GM19035 (cell line): ENCODE data around the gene FANCM.

Source experiments
- ATAC-seq: cut with Tn5 transposase; IDR thresholded peaks from one replicate; pipeline ENCODE4 v1.9.1; 2021; ENCODE audit not compliant: unreplicated experiment

FANCM gene

DNA sequence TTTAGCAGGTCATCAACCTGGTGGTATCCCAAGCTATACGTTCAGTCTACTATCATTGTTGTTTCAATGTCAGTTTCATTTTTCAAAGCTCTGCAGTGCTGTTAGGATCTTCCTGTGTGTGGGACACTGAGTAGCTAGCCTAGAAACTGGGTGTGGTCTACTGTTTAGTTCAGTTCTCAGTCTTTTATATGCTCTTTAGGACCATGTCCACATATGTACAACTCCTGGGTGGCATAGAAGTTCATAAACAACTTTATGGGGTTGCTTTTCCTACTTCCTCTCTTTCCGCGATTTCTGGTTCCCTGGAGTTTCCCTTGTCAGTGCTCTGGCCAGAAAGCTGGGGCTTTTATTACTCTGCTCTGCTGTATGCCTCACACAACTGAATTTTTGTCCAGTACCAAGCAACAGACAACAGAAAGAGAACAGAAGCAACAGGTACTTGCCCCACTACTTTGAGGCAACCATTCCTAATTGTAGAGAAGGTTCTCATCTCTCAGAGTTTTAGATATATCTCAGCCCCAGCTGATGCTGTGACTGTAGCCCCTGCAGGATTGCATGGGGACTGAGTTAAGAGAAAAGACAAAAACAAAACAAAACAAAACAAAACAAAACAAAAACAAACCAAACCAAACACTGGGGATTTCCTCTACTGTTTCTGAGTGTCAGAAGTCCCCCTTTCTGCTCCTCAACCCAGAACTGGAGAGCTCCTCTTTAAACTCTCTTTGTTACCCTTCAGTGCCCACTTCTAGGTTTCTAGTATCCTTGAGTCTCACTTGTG is 86.9 kb downstream of the FANCM start:
- peak; percentile 61 for ATAC-seq

DNA sequence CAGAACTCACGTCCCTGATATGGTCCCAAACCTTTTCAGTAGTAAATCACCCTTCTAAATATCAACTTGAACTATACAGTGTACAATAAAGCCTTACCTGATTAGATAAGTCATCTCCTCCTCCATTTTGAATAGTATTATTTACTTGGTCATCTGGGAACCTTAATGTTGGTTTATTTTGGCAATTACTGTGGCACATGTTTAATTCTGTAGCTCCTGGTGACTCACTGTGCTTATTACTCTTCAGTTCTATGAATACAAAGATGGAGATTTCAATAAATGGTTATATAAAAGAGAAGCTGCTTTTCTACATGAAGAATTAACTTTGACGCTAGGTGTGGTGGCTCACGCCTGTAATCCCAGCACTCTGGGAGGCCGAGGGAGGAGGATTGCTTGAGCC is 91.8 kb downstream of the FANCM start:
- no peak for ATAC-seq

DNA sequence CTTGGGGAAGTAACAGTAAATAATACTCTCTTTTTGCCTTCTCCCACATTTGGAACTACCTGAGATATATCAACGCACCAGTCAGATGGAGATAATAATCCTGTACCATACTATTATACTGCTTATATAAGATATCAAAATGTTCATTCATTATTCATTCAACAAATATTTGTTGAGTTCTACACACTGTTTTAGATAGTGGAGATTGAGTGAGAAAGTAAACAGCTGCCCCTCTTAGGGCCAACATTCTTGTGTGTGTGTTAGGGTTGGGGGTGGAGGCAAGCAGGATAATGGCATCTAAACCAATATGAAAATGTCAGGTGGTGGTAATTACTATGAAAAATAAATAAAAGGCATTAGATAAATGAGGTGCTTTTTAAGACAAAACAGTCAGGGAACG is 103.3 kb downstream of the FANCM start:
- no peak for ATAC-seq

DNA sequence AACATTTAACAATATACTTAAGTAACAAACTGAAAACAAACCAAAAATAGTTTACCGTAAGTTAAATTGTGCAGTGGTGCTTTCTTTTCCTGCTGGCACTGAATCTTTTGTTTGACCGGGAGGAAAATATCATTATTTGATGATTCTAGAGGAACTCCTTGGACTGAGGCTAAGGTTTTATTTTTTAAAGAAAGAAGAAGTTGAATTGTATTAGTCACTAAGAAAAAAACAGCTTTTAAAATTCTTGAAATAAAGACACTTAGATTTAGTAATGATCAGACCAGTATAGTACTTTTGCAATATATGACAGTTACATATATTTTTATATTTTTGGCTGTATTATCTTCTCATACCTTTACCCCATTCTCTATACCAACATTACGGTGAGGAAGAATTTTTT is 107.0 kb downstream of the FANCM start:
- ATAC-seq = no peak

DNA sequence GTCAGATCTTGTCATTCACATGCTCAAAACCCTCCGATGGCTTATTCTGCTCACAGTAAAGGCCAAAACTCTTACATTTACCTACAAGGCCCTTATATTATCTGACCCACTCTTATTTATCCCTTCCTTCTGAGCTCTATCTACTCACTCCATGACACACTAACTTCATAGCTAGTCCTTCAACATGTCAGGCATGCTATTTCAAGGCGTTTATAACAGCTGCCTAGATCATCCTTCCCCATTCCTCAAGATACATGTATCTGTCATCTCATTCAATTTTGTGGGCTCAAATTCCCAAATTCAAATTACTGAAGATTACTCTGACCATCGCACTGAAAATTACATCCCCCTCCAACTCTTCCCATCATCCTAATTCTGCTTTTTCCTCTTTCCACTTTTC is 110.4 kb downstream of the FANCM start:
- no peak for ATAC-seq

DNA sequence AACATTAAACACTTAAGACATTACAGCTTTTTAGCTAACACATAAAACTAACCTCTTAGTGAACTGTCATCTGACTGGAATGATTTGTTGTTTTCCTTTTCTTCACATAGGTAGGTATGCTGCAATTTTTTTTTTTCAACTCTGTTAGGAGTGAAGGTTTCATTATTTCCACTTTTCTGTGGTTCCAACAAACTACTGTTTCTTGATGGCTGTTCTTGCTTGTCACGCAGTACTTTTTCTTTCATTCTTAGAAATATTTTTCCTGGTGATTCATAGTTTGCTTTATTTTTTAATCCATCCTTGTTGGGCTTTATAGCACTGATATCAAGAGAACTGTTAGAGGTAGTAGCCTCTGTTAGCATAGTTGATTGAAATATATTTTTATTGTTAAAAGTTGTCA is 111.0 kb downstream of the FANCM start:
- no peak for ATAC-seq

DNA sequence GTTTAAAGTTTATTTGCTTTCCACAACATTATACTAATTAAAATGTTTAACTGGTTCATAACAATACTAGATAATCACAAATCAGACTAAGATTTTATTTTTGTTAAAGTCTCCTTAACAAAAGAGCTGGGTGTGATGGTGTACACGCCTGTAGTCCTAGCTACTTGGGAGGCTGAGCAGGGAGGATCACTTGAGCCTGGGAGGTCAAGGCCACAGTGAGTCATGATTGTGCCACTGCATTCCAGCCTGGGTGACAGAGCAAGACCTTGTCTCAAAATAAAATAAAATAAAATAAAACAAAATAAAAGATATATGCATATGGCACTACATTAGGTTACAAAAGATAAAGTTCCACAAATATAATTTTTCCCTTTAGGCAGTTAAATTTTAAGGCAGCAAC is 111.7 kb downstream of the FANCM start:
- no peak for ATAC-seq

DNA sequence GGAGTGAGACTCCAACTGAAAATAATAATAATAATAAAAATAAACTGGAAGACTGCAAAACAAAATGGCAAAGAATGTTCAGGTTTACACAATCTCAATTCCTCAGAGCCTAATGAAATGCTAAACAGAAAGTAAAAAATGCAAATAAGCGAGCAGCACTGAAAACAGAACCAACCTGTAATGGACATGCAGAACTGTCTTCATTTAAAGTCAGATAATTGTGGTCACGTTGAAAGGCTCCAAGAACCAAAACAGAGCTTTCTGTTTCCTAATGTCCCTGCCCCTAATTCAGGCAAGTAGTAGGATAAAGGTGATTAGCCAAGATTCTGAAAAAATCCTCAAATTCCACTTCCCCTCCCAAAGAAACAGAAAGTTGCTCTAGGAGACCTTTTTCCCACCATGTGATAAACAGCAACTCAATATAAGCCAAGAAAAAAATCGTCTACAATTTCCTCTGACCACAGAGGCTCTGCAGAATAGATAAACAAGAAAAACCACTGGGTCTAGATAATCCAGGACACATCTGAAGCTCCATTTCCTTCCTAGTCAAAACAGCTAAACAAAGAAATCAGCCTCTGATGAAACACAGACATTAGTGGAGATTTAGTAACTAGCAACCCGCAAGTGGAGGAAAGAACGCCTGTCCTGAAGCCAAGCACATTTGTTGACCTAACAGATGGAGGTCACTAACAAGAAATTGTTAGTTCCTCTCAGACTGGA is 114.3 kb downstream of the FANCM start:
- ATAC-seq = peak; percentile 28
